NT2/D1 (cell line): Measurements from ENCODE around the gene SUDS3.

Experiments used
- SUZ12 ChIP-seq: IDR thresholded peaks from 2 replicates; pipeline ENCODE4 v1.6.1; 2011; ENCODE audit not compliant: insufficient read length, insufficient read depth; ENCODE audit errors: extremely low read depth
- ZNF274 ChIP-seq: IDR thresholded peaks from 2 replicates; pipeline ENCODE4 v1.6.1; 2011; ENCODE audit warnings: mild to moderate bottlenecking, low read depth, low read length

DNA sequence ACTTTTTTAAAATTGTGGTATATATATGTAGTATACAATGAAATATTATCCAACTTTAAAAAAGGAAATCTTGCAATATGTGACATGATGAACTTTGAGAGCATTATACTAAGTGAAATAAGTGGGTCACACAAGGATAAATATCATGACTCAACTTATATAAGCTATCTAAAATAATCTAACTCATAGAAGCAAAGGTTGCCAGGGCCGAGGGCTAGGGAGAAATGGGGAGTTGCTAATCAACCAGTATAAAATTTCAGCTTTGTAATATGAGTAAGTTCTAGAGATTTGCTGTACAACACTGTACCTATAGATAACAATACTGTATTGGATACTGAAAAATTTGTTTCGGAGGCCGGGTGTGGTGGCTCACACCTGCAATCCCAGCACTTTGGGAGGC, 42.1 kb upstream of the SUDS3 start:
- no peak for TF ChIP-seq SUZ12
- no peak for TF ChIP-seq ZNF274
